ENCODE results near the gene SNN.

SNN gene

GRCh38 chr16:11668623-11669379, 546 bp downstream of the SNN start:
- no peak for DNase-seq

GRCh38 chr16:11669380-11670146, 1.3 kb downstream of the SNN start:
- DNase-seq, result no peak

GRCh38 chr16:11670171-11671131, 2.2 kb downstream of the SNN start:
- DNase-seq, result no peak

GRCh38 chr16:11671271-11671670, 3.0 kb downstream of the SNN start:
- DNase-seq, result no peak

GRCh38 chr16:11671676-11672075, 3.4 kb downstream of the SNN start:
- DNase-seq, result no peak

GRCh38 chr16:11672206-11673090, 4.2 kb downstream of the SNN start:
- DNase-seq, result no peak

GRCh38 chr16:11673091-11674000, 5.1 kb downstream of the SNN start:
- no peak for DNase-seq

- DNase-seq, result no peak
Observed at GRCh38 chr16:11674001-11674817, 6.0 kb downstream of the SNN start.

GRCh38 chr16:11674818-11675560, 6.7 kb downstream of the SNN start:
- DNase-seq, result no peak

GRCh38 chr16:11675561-11676511, 7.6 kb downstream of the SNN start:
- peak; percentile 63 for DNase-seq

- no peak for DNase-seq
Observed at GRCh38 chr16:11676799-11677198, 8.5 kb downstream of the SNN start.

GRCh38 chr16:11677451-11677951, 9.2 kb downstream of the SNN start:
- no peak for DNase-seq

- no peak for DNase-seq
Observed at GRCh38 chr16:11677959-11678881, 10.0 kb downstream of the SNN start.

GRCh38 chr16:11679250-11679649, 11.0 kb downstream of the SNN start:
- DNase-seq, result no peak

- no peak for DNase-seq
Observed at GRCh38 chr16:11679941-11680911, 12.0 kb downstream of the SNN start.

GRCh38 chr16:11681556-11681955, 13.3 kb downstream of the SNN start:
- DNase-seq, result no peak
